ENCODE results near the gene SPAG4. TPM values are rescaled to one million over a fixed set of nuclear protein-coding genes. Genes with fewer than 3 reads are reported as not detected.
A peak's percentile ranks its signal among the peaks of the same experiment; 100 is the strongest.

SPAG4 gene
- polyA plus RNA-seq, 4 donors: 2.5 to 5.2 (median 3.7) TPM

GRCh38 chr20:35652641-35653429 is 37.2 kb downstream of the SPAG4 start:
- DNase-seq (ENCODE audit: low read depth in 4 of 4, low spot score in 3 of 4): no peak

- DNase-seq (ENCODE audit: low read depth in 4 of 4, low spot score in 3 of 4): no peak
Observed at GRCh38 chr20:35653430-35653734, 37.8 kb downstream of the SPAG4 start.

- DNase-seq (ENCODE audit: low read depth in 4 of 4, low spot score in 3 of 4): no peak
Observed at GRCh38 chr20:35653893-35654292, 38.3 kb downstream of the SPAG4 start.

GRCh38 chr20:35654415-35654814 is 38.8 kb downstream of the SPAG4 start:
- DNase-seq (ENCODE audit: low read depth in 4 of 4, low spot score in 3 of 4): no peak

- no peak for DNase-seq (ENCODE audit: low read depth in 4 of 4, low spot score in 3 of 4)
Observed at GRCh38 chr20:35657271-35657670, 41.6 kb downstream of the SPAG4 start.

GRCh38 chr20:35660122-35660937 is 44.7 kb downstream of the SPAG4 start:
- no peak for DNase-seq (ENCODE audit: low read depth in 4 of 4, low spot score in 3 of 4)

- no peak for DNase-seq (ENCODE audit: low read depth in 4 of 4, low spot score in 3 of 4)
Observed at GRCh38 chr20:35661053-35661452, 45.4 kb downstream of the SPAG4 start.

- no peak for DNase-seq (ENCODE audit: low read depth in 4 of 4, low spot score in 3 of 4)
Observed at GRCh38 chr20:35661908-35662307, 46.3 kb downstream of the SPAG4 start.

GRCh38 chr20:35662551-35662950 is 46.9 kb downstream of the SPAG4 start:
- no peak for DNase-seq (ENCODE audit: low read depth in 4 of 4, low spot score in 3 of 4)

GRCh38 chr20:35663516-35664465 is 48.2 kb downstream of the SPAG4 start:
- peak; percentile 35 to 58 (median 38) for DNase-seq (ENCODE audit: low read depth in 4 of 4, low spot score in 3 of 4)

GRCh38 chr20:35664466-35665206 is 49.0 kb downstream of the SPAG4 start, which contains the start of the genes CPNE1 and RBM12:
CPNE1 (minus strand) TSS chr20:35664900; CDS start chr20:35632923, 31,977 bp downstream.
RBM12 (minus strand) TSS chr20:35664900; CDS start chr20:35655322, 9,578 bp downstream.
- peak; percentile 84 to 92 (median 88) for DNase-seq (ENCODE audit: low read depth in 4 of 4, low spot score in 3 of 4)

GRCh38 chr20:35665949-35666288 is 50.3 kb downstream of the SPAG4 start:
- no peak for DNase-seq (ENCODE audit: low read depth in 4 of 4, low spot score in 3 of 4)

GRCh38 chr20:35669221-35669620 is 53.6 kb downstream of the SPAG4 start:
- DNase-seq (ENCODE audit: low read depth in 4 of 4, low spot score in 3 of 4): no peak

- DNase-seq (ENCODE audit: low read depth in 4 of 4, low spot score in 3 of 4): no peak
Observed at GRCh38 chr20:35669681-35670080, 54.1 kb downstream of the SPAG4 start.

Other genes starting within 250 kb of the SPAG4 start
- 10 to 100 TPM; 38.5 to 61.4 (median 53.2) TPM for gene UQCC1, start 203.9 kb upstream of the SPAG4 start, polyA plus RNA-seq (ENCODE audit: insufficient read length in 4 of 4)
- gene GDF5, start 177.6 kb upstream of the SPAG4 start, polyA plus RNA-seq (ENCODE audit: insufficient read length in 4 of 4): under 1 TPM; 0.12 to 0.75 (median 0.21) TPM
- gene CEP250, start 160.2 kb upstream of the SPAG4 start, polyA plus RNA-seq (ENCODE audit: insufficient read length in 4 of 4): 10 to 100 TPM; 41.3 to 67.2 (median 47.3) TPM
- not detected for gene C20orf173, start 86.2 kb upstream of the SPAG4 start, polyA plus RNA-seq (ENCODE audit: insufficient read length in 4 of 4)
- gene ERGIC3, start 73.8 kb upstream of the SPAG4 start, polyA plus RNA-seq (ENCODE audit: insufficient read length in 4 of 4): 100 to 1,000 TPM; 279 to 362 (median 318) TPM
- 100 to 1,000 TPM; 156 to 222 (median 190) TPM for gene CPNE1, start 49.1 kb downstream of the SPAG4 start, polyA plus RNA-seq (ENCODE audit: insufficient read length in 4 of 4)
- gene RBM12, start 49.1 kb downstream of the SPAG4 start, polyA plus RNA-seq (ENCODE audit: insufficient read length in 4 of 4): 100 to 1,000 TPM in 1 of 4 donors, 10 to 100 TPM in 3; 89.6 to 115 (median 95.2) TPM
- 10 to 100 TPM; 20.6 to 29.8 (median 28.2) TPM for gene NFS1, start 83.5 kb downstream of the SPAG4 start, polyA plus RNA-seq (ENCODE audit: insufficient read length in 4 of 4)
- 100 to 1,000 TPM in 1 of 4 donors, 10 to 100 TPM in 3; 40.3 to 110 (median 55.3) TPM for gene ROMO1, start 83.6 kb downstream of the SPAG4 start, polyA plus RNA-seq (ENCODE audit: insufficient read length in 4 of 4)
- 100 to 1,000 TPM; 401 to 678 (median 570) TPM for gene RBM39, start 126.4 kb downstream of the SPAG4 start, polyA plus RNA-seq (ENCODE audit: insufficient read length in 4 of 4)
- gene PHF20, start 156.2 kb downstream of the SPAG4 start, polyA plus RNA-seq (ENCODE audit: insufficient read length in 4 of 4): 10 to 100 TPM; 32.5 to 42.7 (median 41.1) TPM

Measured in left renal pelvis (tissue), 4 donors.